CD4-positive, alpha-beta T cell treated with Interferon gamma for 1 hour (primary cell): ENCODE results near the gene PI3.
A peak's percentile ranks its signal among the peaks of the same experiment; 100 is the strongest.
"Not testable (repeated sequence)": the region's sequence is repeated elsewhere in the genome, so short reads cannot be mapped to it uniquely, and the experiment has no call there.

Experiments
- DNase-seq: peaks from one replicate; pipeline ENCODE4 v3.0.0-alpha.2; 2020

The PI3 gene, protein sequence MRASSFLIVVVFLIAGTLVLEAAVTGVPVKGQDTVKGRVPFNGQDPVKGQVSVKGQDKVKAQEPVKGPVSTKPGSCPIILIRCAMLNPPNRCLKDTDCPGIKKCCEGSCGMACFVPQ

DNA sequence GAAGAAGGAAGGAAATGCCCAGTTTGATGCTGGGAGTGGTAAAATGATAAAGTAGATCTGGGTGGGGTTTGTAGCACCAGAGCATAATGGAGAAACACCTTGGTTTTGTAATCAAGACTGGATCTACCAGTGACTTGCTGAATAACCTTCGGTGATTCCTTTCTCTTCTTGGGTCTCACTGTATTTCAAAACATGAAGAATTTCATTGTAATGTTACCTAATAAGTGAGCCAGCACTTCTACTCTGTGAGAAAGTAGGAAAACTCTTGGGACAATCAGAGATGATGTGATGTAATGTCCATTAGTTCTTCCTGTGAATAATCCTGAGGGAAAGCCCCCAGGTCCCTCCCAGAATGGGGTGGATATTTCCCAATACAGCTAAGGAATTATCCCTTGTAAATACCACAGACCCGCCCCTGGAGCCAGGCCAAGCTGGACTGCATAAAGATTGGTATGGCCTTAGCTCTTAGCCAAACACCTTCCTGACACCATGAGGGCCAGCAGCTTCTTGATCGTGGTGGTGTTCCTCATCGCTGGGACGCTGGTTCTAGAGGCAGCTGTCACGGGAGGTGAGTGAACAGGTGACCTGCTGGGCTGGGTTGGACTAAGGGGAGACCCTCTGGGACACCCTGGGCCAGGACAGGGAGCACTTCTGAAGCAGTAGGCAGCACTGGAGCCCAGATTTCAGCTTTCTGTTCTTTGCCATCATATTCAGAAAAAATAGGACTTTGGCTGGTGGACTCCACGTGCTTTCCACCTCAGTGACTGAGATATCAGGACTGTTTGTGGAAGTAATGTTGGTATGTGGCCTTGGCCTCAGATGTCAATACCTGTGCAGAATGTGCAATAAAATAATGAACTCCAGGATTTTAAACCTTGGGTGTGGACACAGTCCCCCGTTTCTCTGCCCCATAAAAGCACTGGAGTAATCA is at the start of gene PI3:
Gene PI3, plus strand, starts transcription at position 469 of the 931 bp plus-strand sequence. Its CDS starts 21 bp downstream, at position 490.
- DNase-seq: no peak

DNA sequence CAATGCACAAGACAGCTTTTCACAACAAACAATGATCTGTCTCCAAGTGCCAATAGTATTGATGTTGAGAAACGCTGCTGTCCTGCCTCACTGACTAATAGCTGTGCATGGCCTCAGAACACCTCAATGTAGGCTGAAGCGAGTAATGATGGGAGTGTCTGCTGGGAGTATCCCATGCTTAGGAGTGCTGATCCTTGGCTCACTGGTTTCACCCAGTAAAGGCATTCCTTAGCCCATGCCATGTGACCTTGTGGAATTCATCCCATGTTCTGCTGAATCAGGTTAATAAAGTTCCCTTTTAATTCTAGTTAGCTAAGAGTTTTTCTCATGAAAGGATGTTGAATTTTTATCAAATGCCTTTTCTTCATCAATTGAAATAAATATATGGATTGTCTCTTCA is 46.6 kb upstream of the PI3 start:
- DNase-seq: no peak

DNA sequence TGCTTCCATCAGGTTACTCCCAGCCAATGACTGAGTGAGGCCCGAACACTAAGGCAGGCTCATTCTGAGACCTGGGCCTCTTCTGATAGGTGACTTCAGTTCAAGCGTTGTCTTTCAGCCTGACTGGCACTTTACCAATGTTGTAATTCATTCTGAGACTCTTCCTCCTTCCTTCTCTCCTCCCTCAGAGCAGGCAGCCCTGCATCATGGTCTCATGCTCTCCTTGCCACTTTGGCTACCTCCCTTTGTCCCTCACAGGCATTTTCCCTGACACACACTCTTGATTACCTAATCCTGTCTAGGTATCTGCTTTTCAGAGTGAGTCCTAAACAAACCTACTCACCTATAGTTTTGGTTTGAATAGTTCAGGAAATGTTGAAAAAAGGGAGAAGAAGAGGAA is 37.8 kb upstream of the PI3 start:
- DNase-seq: no peak

DNA sequence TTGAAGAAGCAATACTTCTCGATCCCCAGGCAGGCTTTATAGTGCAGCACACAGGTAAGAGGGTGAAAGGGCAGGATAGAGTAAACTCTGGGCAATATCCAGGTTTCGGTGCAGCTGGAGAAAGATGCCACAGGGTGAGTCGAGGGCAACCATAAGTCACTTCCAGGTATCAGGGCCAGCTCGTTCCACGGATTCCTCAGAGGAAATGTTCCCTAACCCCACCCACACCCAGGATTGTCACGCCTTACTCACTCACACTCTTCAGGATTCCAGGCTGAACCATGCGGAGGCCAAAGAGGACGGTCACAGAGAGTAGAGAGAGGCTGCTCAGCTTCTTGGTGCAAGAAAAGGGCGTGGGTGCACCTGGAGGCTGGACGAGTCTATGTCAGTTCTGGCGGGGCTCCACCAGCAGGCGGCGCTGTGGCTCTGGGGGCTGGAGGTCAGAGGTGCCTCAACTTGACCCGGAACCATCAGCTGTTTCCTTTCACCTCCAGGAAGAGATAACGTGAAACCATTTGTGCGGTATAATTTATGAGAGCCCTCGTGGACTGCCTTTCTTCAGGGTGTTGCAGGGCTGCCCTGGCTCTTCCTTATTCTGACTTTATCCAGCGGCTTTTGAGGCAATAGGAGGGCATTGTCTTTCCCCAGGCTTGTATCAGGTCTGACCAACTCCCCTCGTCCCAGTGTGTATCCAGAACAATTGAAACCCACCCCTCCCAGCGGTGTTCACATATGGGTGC is 36.0 kb upstream of the PI3 start:
- no peak for DNase-seq

DNA sequence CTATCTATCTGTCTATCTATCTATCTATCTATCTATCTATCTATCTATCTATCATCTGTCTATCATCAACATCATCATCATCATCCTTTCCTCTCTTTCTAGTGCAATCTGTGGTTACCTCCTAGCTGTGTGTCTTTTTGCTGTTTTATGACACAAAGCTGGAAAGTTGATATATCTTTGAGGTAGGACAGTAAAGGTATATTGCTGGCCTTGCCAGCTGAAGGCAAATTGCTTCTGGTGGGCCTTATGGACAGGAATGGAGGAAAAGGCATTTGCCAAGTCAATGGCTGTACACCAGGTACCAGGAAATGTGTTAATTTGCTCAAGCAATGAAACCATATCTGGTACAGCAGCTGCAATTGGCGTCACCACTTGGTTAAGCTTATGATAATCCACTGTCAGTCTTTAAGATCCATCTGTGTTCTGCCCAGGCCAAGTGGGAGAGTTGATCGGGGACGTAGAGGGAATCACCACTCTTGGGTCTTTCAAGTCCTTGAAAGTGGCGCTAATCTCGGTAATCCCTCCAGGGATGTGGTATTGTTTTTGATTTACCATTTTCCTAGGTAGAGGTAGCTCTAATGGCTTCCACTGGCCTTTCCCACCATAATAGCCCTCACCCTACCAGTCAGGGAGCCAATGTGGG is 34.8 kb upstream of the PI3 start:
- DNase-seq: not testable (repeated sequence)

DNA sequence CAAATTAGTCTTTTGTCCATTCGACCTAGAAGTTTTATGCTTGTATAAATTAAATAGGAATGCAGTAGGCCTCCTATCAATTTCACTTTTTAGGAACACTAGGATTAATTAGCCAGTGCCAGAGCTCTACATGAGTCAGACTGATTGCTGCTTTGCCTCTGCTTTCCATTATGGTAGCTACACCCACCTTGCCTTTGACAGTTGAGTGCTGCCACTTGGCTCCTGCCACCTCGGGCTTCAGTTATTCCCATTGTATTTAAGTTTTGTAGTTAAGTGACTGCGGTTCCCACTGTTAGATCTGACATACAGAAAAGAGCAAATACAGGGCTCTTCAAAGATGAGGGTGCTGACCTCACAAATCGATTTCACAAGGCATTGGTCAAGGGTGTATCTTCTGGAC is 33.9 kb upstream of the PI3 start:
- no peak for DNase-seq

DNA sequence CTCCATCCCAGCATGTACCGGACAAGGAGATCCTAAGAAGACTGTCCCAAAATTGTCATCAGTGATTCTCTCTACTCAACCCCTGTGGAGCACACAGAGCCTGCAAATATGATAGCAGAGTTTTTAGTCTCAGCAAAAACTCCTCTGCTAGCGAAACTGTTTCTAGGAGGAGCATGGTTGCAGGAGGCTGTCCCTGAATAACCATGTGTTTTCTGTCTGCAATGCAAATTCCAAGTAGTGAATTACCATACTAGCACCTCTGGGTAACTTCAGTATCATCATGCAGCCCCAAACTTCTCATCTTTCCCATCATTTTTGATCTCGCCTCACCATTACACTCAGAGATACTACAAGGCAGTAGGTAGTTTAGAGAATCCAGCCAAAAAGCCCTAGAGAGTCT is 25.6 kb upstream of the PI3 start:
- DNase-seq: no peak

DNA sequence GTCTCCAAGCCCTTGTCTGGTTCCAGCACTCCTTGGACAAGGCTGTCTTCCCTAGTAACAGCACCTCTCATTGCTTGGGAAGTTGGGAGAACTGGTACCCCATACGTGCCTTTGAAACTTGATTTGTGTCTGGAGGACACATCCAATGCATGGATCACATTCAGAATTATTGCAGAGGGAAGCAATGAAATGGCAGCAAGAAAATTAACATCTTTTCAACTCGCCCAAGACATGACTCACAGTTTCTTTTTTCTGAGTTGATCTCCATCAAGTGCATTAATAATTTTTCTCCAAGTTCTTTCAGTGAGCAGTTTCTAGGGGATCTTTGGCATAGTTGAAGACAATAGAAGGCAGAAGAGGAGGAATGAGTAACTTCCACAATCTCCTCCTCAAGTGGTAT is 22.3 kb upstream of the PI3 start:
- DNase-seq: no peak

DNA sequence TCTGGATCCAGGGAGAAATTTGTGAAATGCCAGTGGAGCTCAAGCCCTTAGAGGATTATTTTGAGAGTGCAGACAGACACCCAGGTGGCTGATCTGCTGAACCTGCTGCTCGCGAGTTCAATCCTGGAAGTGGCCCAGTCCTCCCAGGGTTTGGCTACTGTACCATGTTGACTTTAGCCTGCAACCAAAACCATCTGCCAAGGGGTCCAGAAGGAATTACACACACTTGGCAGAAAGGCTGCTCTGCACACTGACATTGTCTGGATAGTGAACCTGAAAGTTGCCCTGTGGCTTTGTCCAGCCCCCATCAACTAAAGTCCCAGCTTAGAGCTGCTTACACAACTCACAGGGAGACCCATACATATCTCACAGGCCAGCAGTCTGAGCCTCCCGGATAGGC is 21.6 kb upstream of the PI3 start:
- no peak for DNase-seq

DNA sequence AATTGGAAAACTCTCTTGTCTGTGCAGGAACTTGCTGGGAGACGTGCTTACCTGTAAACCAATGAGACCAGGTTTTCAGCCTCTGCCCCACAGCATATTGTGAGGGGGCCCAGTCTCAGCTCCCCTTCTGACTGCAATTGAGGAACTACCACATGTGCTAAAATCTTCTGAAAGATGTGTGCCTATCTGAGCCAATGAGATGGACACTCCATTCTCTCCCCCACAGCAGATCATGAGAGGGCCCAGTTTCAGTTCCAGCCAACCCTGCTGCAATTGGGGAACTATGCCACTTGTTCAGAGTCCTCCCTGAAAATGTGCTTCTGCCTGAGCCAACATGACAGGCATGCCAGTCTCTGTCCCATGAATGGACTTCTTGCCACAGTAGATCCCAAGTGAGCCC is 20.9 kb upstream of the PI3 start:
- peak; percentile 19 for DNase-seq

DNA sequence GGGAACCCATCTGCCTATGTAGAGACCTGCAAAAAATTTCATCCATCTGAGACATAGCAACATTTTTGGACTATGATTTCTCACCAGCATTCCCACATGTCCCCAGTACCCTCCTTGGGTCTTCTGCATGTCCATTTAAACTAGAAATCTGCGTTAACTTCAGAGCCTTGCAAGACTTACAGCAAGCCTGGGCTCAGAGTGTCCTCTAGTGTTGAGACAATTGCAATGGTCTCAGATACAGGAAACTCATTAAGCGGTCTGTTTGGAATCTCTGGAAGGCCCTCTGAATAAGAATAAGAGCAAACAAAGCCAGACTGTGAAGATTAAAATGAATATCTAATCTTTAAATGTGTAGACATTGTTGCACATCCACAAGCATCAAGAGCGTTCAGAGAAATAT is 20.5 kb upstream of the PI3 start:
- DNase-seq: no peak

DNA sequence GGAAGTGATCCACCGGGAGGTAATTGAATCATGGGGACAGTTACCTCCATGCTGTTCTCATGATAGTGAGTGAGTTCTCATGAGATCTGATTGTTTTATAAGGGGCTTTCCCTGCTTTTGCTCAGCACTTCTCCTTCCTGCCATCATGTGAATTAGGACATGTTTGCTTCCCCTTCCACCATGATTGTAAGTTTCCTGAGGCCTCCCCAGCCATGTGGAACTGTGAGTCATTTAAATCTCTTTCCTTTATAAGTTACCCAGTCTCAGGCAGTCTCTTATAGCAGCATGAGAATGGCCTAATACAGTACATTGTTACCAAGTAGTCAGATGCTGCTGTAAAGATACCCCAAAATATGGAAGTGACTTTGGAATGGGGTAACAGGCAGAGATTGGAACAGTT is 19.9 kb upstream of the PI3 start:
- not testable (repeated sequence) for DNase-seq

DNA sequence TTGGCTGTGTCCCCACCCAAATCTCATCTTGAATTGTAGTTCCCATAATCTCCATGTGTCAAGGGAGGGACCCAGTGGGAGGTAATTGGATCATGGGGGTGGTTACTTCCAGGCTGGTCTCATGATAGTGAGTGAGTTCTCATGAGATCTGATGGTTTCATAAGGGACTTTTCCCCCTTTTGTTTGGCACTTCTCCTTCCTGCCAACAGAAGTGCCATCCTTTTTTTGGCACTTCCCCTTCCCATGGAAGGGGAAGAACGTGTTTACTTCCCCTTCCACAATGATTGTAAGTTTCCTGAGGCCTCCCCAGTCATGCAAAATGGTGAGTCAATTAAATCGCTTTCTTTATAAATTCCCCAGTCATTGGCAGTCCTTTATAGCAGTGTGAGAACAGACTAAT is 18.0 kb upstream of the PI3 start:
- no peak for DNase-seq

DNA sequence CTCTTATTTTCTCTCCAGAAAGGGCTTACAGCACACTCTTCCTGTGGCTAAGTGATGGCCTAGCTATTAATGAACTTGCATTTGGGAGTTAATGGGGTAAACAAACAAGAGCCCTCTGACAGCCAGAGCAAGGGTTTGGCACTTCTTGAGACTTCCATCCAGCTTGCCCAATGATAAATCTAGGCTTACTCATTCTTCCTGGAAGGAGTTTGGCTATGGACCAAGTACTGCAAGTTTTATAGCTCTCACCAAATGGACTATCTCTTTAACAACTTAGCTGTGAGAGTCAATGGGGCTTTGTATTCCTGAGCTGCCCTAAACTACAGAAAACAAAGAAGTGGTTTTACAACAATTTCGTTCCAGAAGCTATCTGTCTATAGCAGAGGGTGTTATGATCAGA is 16.7 kb upstream of the PI3 start:
- no peak for DNase-seq

DNA sequence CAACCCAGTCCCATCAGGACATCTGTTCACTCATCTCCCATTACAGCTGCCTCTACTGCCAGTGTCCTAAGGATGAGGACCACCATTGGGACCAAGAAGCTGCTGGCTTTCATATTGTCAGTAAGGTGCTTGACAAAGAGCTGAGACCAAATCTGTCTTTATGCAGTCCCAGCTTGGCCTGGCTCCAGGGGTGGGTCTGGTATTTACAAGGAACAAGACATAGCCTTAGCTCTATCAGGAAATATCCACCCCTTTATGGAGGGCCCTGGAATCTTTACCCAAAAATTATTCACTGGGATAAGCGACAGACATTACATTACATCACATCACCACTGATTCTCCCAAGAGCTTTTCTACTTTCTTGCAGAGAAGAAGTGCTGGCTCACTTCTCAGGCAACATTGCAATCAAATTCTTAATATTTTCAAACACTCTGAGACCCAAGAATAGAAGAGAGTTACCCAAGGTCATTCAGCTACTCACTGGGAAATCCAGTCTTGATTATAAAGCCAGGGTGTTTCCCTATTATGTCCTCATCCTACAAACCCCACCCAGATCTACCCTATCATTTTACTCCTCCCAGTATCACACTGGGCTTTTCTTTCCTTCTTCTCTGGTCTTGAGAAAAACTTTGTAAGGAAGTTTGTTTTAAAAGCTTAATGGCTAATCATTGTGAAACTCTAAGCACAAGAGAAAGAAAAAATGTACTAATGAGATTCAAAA is 11.5 kb upstream of the PI3 start:
- DNase-seq: no peak

DNA sequence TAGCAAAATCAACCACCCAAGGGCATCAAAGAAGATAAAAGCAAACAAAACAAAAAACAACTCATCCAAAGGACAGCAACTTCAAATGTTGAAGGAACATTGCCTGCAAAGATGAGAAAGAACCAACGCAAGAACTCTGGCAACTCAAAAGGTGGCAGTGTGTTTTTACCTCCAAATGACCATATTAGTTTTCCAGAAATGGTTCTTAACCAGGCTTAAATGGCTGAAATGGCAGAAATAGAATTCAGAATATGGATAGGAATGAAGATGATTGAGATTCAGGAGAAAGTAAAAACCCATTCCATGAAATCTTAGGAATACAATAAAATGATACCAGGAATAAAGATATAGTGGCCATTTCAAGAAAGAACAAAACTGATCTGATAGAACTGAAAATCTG is 9.8 kb upstream of the PI3 start:
- no peak for DNase-seq

DNA sequence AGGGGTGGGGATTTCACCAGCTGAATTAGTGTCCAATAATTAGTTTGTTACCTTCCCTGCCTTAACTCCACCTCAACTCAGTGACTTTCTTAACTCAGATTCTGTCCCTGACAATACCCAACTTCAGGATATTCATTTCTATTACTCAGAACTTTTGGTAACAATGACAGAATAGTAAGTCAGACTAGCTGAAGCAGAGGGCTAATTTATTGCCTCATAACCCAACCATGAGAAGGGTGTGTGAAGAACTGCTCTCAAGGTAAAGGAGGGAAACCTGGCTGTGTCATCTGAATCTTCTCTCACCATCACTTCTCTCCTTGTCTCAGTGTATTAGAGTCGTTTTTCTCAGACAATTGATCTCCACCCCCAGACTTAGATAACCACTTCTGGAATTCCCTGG is 1.2 kb upstream of the PI3 start:
- no peak for DNase-seq

DNA sequence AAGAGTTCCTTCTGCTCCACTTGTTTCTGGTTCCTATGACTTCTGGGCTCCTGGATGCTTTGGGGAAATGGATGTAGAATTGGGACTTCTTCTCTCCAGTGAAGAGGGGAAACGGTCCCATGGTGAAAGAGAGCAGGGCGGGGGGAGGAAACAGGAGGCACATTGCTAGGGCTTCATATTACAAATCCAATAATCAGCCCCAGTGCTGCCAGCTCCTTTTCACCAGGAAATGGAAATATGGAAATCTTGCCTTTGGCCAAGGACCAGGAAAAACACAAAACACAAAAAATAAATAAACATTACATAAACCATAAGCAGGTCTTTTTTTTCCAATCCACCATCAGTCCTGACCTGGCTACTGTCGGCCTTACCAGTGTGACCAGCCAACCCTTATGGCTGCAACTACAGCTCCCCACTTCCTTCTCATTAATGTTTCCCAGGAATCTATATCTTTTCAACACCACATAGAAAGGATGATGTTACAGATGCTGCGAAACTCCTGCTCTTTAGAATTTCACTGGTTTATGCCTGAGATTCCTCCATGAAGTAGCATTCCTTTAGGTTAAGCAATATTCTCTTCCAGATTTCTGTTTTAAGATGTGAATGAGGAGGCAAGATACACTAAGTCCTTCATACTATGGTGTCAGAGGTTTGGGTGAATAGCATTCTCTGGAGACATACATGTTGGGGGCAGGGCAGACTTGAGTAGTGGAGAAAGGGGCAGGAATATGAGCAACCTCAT is 2.0 kb downstream of the PI3 start:
- no peak for DNase-seq

DNA sequence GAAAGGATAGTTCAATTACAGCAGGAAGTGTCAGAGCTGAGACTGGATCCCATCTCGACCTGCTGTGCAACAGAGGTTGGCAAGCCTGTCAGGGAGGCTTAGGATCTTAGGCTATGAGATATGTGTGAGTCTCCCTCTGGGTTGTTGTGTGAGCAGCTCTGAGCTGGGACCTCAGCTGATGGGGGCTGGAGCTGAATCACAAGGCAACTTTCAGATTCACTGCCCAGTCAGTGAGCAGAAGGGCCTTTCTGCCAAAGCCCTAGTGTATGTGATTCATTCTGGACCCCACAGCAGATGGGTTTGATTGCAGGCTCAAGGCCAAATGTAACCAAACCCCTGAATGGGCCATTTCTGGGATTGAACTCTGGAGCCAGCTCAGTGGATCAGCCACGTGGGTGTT is 4.5 kb downstream of the PI3 start:
- no peak for DNase-seq

DNA sequence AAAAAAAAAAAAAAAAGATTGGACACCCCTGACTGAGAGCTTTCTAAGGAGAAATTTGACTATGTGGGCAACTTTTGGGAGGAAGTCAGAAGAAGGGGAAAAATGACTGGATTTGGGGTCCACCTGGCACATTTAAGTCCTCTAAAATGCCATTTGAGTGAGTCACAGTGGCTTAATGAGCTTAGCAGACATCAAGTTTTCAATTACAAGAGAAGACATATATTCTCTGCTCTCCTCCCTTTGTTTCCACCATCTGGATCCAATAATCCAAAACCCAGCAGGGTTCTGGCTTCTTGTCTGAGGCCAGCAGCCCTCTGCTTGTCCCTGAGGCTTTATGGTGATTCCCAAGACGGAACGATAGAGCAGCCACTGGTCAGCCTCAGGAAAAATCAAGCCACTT is 6.9 kb downstream of the PI3 start:
- no peak for DNase-seq

DNA sequence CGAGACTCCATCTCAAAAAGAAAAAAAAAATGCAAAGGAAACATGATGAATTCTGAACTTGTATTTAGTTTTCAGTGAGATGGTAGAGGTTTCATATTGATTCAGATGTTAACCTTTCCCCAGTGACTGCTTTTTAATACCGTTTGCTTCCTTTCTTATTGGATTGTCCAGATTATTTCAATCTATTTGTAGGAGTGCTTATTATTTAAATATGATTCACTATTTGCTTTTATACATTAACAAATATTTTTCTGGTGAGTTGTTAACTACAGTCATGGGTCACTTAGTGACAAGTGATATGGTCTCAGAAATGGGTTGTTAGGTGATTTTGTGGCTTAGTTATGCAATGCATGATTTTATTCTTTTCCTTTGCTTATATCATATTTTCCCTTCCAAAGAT is 8.4 kb downstream of the PI3 start:
- DNase-seq: no peak

DNA sequence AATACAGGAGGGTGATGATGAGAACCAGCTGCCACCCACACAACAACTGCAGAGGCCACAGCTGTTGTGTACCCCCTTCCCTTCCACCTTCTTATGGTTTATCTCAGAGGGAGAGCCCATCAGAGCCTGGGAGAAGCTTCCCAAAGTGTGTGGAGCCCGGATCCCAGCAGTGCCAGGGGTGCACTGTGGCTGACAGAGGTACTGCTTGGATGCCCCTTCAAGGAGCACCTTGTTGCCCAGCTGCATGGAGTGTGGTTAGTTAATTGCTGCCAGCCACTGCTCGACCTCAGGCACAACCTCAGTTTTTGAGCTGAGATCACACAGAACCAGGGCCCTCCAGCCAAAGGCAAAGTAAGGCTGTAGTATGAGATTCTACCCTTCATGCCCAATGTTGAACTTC is 13.0 kb downstream of the PI3 start:
- DNase-seq: no peak
